ENCODE results near the gene LMOD1. TPM values are rescaled to one million over a fixed set of nuclear protein-coding genes. Genes with fewer than 3 reads are reported as not detected.
"Not testable (repeated sequence)": the region's sequence is repeated elsewhere in the genome, so short reads cannot be mapped to it uniquely, and the experiment has no call there.

LMOD1 gene
- total RNA-seq, 1 experiment from 2014 or later = not detected

DNA sequence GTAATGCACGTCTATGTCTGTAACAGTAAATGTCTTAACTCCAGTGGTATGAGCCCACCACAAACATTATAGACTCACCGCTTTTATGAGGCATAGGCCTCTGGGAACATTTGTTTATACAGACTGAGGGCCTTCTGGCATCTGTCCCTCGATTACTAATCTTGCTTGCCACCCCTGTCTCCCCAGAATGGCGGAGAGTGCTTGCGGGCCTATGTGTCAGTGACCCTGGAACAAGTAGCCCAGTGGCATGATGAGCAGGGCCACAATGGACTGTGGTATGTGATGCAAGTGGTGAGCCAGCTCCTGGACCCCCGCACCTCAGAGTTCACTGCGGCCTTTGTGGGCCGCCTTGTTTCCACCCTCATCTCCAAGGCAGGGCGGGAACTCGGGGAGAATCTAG lies 76.0 kb downstream of the LMOD1 start:
- Histone ChIP-seq H3K27me3 (replicated peaks; ENCODE audit: insufficient read depth, low read depth, low read length, poor library complexity) (no peaks in the 10 kb centered on the region), H3K36me3 (ENCODE audit: insufficient read depth, low read length, poor library complexity, severe bottlenecking) (peaks cover 97% of the 10 kb centered on the region), H3K27ac (ENCODE audit: low read depth, low read length, poor library complexity, severe bottlenecking) (no peak overlapping the region), H3K9me3 (ENCODE audit: low read depth, low read length, poor library complexity, severe bottlenecking) (no peaks in the 10 kb centered on the region), H3K4me1 (ENCODE audit: insufficient read depth, low read length, poor library complexity, severe bottlenecking) (no peaks in the 10 kb centered on the region), H3K4me3 (ENCODE audit: low read depth, low read length, poor library complexity, severe bottlenecking) (no peak overlapping the region)
- ChIA-PET CTCF (no interaction called here), POLR2A (ENCODE audit: low non-redundant PET) (no interaction called here)
- DNase-seq (ENCODE audit: low spot score) = no peak
- intact Hi-C loops (cut with micrococcal nuclease; ENCODE audit: unreplicated experiment) = loop anchor here (10.0 kb wide), 1 partner anchor 336 kb away; the partner anchor contains the start of gene NAV1
- TF ChIP-seq, protein P1, sequence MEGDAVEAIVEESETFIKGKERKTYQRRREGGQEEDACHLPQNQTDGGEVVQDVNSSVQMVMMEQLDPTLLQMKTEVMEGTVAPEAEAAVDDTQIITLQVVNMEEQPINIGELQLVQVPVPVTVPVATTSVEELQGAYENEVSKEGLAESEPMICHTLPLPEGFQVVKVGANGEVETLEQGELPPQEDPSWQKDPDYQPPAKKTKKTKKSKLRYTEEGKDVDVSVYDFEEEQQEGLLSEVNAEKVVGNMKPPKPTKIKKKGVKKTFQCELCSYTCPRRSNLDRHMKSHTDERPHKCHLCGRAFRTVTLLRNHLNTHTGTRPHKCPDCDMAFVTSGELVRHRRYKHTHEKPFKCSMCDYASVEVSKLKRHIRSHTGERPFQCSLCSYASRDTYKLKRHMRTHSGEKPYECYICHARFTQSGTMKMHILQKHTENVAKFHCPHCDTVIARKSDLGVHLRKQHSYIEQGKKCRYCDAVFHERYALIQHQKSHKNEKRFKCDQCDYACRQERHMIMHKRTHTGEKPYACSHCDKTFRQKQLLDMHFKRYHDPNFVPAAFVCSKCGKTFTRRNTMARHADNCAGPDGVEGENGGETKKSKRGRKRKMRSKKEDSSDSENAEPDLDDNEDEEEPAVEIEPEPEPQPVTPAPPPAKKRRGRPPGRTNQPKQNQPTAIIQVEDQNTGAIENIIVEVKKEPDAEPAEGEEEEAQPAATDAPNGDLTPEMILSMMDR (conservative IDR thresholded peaks at IDR 0.05; ENCODE audit: low read depth, low read length) = no peak
- TF ChIP-seq EZH2 (IDR thresholded peaks at IDR 0.05; ENCODE audit: borderline replicate concordance, low read depth, low read length, poor library complexity, severe bottlenecking) = no peak
- no TSS peak for BruUV-seq (replicated peaks)

DNA sequence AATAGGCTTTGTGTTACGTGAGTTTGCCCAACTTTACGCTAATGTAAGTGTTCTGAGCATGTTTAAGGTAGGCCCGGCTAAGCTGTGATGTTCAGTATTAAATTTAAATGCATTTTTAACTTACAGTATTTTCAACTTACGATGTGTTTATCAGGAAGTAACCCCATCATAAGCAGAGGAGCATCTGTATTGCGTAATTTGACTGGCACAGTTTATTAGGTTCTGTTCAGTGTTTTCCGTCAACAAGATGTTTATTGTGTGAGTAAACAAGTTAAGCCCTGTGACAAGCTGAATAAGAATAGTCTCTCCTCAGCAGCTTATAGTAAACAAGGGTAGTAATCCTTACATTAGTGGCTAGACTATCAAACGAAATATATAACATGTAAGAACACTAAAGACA lies 84.9 kb downstream of the LMOD1 start:
- POLR2A ChIA-PET (ENCODE audit: low non-redundant PET) = no interaction called here

DNA sequence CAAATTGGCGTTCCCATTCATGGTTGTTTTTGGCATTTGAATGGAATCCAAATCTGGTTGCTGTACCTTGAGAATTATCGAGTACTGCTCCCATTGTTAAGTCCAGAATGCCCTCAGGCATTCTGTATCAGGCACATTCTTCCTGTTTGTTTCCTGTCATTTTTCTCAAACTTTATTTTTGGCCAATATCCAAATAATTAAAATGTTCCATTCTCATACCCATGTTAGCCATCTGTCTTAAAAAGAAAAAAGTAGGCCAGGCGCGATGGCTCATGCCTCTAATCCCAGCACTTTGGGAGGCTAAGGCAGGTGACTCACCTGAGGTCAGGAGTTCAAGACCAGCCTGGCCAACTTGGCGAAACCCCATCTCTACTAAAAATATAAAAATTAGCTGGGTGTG lies 86.9 kb downstream of the LMOD1 start:
- H3K36me3 ChIP-seq (ENCODE audit: insufficient read depth, low read length, poor library complexity, severe bottlenecking) = peaks cover 91% of the 10 kb centered on the region
- DNase-seq (ENCODE audit: low spot score) = no peak
- TF ChIP-seq, protein P1 (conservative IDR thresholded peaks at IDR 0.05; ENCODE audit: low read depth, low read length) = no peak
- no peak for TF ChIP-seq EZH2 (IDR thresholded peaks at IDR 0.05; ENCODE audit: borderline replicate concordance, low read depth, low read length, poor library complexity, severe bottlenecking)
- ChIA-PET CTCF (no interaction called here), POLR2A (ENCODE audit: low non-redundant PET) (no interaction called here)
- no peak overlapping the region for H3K27ac ChIP-seq (ENCODE audit: low read depth, low read length, poor library complexity, severe bottlenecking)
- intact Hi-C loops (cut with micrococcal nuclease; ENCODE audit: unreplicated experiment) = no loop called here
- H3K27me3 ChIP-seq (replicated peaks; ENCODE audit: insufficient read depth, low read depth, low read length, poor library complexity) = no peaks in the 10 kb centered on the region
- H3K4me3 ChIP-seq (ENCODE audit: low read depth, low read length, poor library complexity, severe bottlenecking) = no peak overlapping the region
- no peaks in the 10 kb centered on the region for H3K9me3 ChIP-seq (ENCODE audit: low read depth, low read length, poor library complexity, severe bottlenecking)
- BruUV-seq (replicated peaks) = no TSS peak
- H3K4me1 ChIP-seq (ENCODE audit: insufficient read depth, low read length, poor library complexity, severe bottlenecking) = no peaks in the 10 kb centered on the region

More for the DNA sequence above, 84.9 kb downstream of the LMOD1 start:
- Histone ChIP-seq H3K27ac (ENCODE audit: low read depth, low read length, poor library complexity, severe bottlenecking) (no peak overlapping the region), H3K4me3 (ENCODE audit: low read depth, low read length, poor library complexity, severe bottlenecking) (no peak overlapping the region), H3K4me1 (ENCODE audit: insufficient read depth, low read length, poor library complexity, severe bottlenecking) (no peaks in the 10 kb centered on the region), H3K9me3 (ENCODE audit: low read depth, low read length, poor library complexity, severe bottlenecking) (no peaks in the 10 kb centered on the region), H3K27me3 (replicated peaks; ENCODE audit: insufficient read depth, low read depth, low read length, poor library complexity) (no peaks in the 10 kb centered on the region), H3K36me3 (ENCODE audit: insufficient read depth, low read length, poor library complexity, severe bottlenecking) (peaks cover 91% of the 10 kb centered on the region)
- CTCF ChIA-PET = no interaction called here
- DNase-seq (ENCODE audit: low spot score) = no peak
- intact Hi-C loops (cut with micrococcal nuclease; ENCODE audit: unreplicated experiment) = loop anchor here (5.0 kb wide), 1 partner anchor 304 kb away; no protein-coding TSS in a partner anchor
- BruUV-seq (replicated peaks) = no TSS peak
- TF ChIP-seq EZH2 (IDR thresholded peaks at IDR 0.05; ENCODE audit: borderline replicate concordance, low read depth, low read length, poor library complexity, severe bottlenecking) = no peak
- TF ChIP-seq, protein P1 (conservative IDR thresholded peaks at IDR 0.05; ENCODE audit: low read depth, low read length) = no peak

DNA sequence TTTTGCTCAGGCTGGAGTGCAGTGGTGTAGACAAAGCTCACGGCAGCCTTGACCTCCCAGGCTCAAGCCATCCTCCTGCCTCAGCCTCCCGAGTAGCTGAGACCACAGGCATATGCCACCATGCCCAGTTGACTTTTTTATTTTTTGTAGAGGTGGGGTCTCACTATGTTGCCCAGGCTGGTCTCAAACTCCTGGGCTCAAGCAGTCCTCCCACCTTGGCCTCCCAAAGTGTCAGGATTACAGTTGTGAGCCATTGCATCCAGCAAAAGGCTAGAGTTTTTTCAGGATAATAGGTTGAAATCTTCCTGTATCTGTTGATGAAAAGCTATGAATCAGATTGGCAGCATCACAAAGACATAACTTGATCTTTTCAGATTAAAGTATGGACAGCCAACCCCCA lies 89.6 kb downstream of the LMOD1 start:
- H3K27ac ChIP-seq (ENCODE audit: low read depth, low read length, poor library complexity, severe bottlenecking); H3K4me1 ChIP-seq (ENCODE audit: insufficient read depth, low read length, poor library complexity, severe bottlenecking); H3K27me3 ChIP-seq (replicated peaks; ENCODE audit: insufficient read depth, low read depth, low read length, poor library complexity); H3K9me3 ChIP-seq (ENCODE audit: low read depth, low read length, poor library complexity, severe bottlenecking); H3K4me3 ChIP-seq (ENCODE audit: low read depth, low read length, poor library complexity, severe bottlenecking); POLR2A ChIA-PET (ENCODE audit: low non-redundant PET); BruUV-seq (replicated peaks); CTCF ChIA-PET; intact Hi-C loops (cut with micrococcal nuclease; ENCODE audit: unreplicated experiment); DNase-seq (ENCODE audit: low spot score): not testable (repeated sequence)
- H3K36me3 ChIP-seq (ENCODE audit: insufficient read depth, low read length, poor library complexity, severe bottlenecking) = peaks cover 94% of the 10 kb centered on the region
